ENCODE results near the gene RGR. TPM values are rescaled to one million over a fixed set of nuclear protein-coding genes. Genes with fewer than 3 reads are reported as not detected.

Gene RGR
- total RNA-seq, 6 experiments from 2014 or later = not detected

- intact Hi-C loops (cut with DNase I) = no loop called here
- H3K9me3 ChIP-seq = no peaks in the 10 kb centered on the region
- WGBS (ENCODE audit: insufficient coverage, low coverage, low lambda C conversion rate, missing lambda C conversion rate) = no CpG with 5 or more reads among the region's 1 CpG
- TF ChIP-seq CTCF (IDR thresholded peaks at IDR 0.05) = no peak
- no peak for TF ChIP-seq POLR2A (IDR thresholded peaks at IDR 0.05)
- DNase-seq (no peak), ATAC-seq (no peak)
- no peaks in the 10 kb centered on the region for H3K4me1 ChIP-seq
- no peaks in the 10 kb centered on the region for H3K27me3 ChIP-seq
- H3K27ac ChIP-seq = no peak overlapping the region
- no peak overlapping the region for H3K4me3 ChIP-seq
- no peaks in the 10 kb centered on the region for H3K36me3 ChIP-seq
Observed at GRCh38 chr10:84294766-84295447, 50.1 kb downstream of the RGR start.

GRCh38 chr10:84296091-84296981 is 51.5 kb downstream of the RGR start:
- intact Hi-C loops (cut with DNase I) = no loop called here
- no peaks in the 10 kb centered on the region for H3K27me3 ChIP-seq
- DNase-seq = no peak
- H3K4me3 ChIP-seq = no peak overlapping the region
- 55% methylated on average over 8 of the region's 10 CpGs for WGBS (ENCODE audit: insufficient coverage, low coverage, low lambda C conversion rate, missing lambda C conversion rate)
- no peaks in the 10 kb centered on the region for H3K4me1 ChIP-seq
- H3K27ac ChIP-seq = no peak overlapping the region
- peak in 1 of 4 donors; percentile 21 for ATAC-seq
- no peaks in the 10 kb centered on the region for H3K36me3 ChIP-seq
- TF ChIP-seq CTCF (IDR thresholded peaks at IDR 0.05) = no peak
- TF ChIP-seq POLR2A (IDR thresholded peaks at IDR 0.05) = no peak
- no peaks in the 10 kb centered on the region for H3K9me3 ChIP-seq

- Histone ChIP-seq H3K4me3 (no peak overlapping the region), H3K27me3 (no peaks in the 10 kb centered on the region), H3K4me1 (no peaks in the 10 kb centered on the region), H3K27ac (no peak overlapping the region), H3K9me3 (no peaks in the 10 kb centered on the region), H3K36me3 (no peaks in the 10 kb centered on the region)
- intact Hi-C loops (cut with DNase I) = no loop called here
- TF ChIP-seq CTCF (IDR thresholded peaks at IDR 0.05) (no peak), POLR2A (IDR thresholded peaks at IDR 0.05) (no peak)
- no peak for DNase-seq
- WGBS (ENCODE audit: insufficient coverage, low coverage, low lambda C conversion rate, missing lambda C conversion rate) = 82% methylated on average over 3 of the region's 3 CpGs
- no peak for ATAC-seq
Observed at GRCh38 chr10:84298057-84298456, 53.2 kb downstream of the RGR start.

- no peaks in the 10 kb centered on the region for H3K36me3 ChIP-seq
- H3K27ac ChIP-seq = no peak overlapping the region
- intact Hi-C loops (cut with DNase I) = no loop called here
- H3K4me3 ChIP-seq = no peak overlapping the region
- H3K9me3 ChIP-seq = no peaks in the 10 kb centered on the region
- WGBS (ENCODE audit: insufficient coverage, low coverage, low lambda C conversion rate, missing lambda C conversion rate) = 65% methylated on average over 2 of the region's 2 CpGs
- DNase-seq = no peak
- no peaks in the 10 kb centered on the region for H3K27me3 ChIP-seq
- ATAC-seq = no peak
- TF ChIP-seq CTCF (IDR thresholded peaks at IDR 0.05) (no peak), POLR2A (IDR thresholded peaks at IDR 0.05) (no peak)
- no peaks in the 10 kb centered on the region for H3K4me1 ChIP-seq
Observed at GRCh38 chr10:84302223-84302622, 57.4 kb downstream of the RGR start.
